ENCODE measurements around the gene MYRIP.

Gene MYRIP

DNA sequence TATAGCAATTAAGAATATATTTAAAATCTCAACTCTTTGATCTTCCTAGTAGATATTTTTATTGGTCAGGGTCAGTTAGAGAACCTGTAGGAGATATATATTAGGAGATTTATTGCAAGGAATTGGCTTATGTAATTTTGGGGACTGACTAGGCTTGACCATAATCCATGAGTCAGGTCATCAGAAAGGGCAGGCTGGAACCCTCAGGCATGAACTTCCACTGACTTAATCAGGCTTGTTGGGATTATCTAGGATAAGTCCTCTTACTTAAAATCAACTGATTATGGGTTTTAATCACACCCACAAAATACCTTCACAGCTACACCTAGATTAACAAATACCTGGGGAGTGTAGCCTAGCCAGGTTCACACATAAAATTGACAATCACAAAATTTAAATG, 156.1 kb downstream of the MYRIP start:
- TF ChIP-seq, protein P1, sequence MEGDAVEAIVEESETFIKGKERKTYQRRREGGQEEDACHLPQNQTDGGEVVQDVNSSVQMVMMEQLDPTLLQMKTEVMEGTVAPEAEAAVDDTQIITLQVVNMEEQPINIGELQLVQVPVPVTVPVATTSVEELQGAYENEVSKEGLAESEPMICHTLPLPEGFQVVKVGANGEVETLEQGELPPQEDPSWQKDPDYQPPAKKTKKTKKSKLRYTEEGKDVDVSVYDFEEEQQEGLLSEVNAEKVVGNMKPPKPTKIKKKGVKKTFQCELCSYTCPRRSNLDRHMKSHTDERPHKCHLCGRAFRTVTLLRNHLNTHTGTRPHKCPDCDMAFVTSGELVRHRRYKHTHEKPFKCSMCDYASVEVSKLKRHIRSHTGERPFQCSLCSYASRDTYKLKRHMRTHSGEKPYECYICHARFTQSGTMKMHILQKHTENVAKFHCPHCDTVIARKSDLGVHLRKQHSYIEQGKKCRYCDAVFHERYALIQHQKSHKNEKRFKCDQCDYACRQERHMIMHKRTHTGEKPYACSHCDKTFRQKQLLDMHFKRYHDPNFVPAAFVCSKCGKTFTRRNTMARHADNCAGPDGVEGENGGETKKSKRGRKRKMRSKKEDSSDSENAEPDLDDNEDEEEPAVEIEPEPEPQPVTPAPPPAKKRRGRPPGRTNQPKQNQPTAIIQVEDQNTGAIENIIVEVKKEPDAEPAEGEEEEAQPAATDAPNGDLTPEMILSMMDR (IDR thresholded peaks at IDR 0.05; ENCODE audit: insufficient read depth, low read length, poor library complexity, severe bottlenecking): no peak

DNA sequence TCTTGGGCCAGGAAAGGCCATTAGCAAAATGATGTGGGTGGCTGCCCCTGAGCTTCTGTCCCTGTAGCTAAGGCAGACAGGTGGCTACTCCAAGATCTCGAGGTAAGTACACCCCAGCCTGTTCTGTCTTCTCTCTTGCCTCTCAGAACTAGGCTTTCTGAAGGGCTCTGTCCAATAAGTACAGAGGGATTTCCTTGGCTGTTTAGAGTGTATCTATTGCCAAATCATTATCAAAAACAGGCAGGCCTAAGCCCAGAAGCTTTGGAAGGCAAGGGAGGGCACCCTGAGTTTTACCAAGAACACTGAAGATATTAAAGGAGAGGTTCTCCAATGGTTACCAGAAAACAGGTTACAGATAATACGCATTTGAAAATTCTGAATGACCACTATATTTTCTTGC, 156.6 kb downstream of the MYRIP start:
- TF ChIP-seq, protein P1 (IDR thresholded peaks at IDR 0.05; ENCODE audit: insufficient read depth, low read length, poor library complexity, severe bottlenecking): no peak
- Histone ChIP-seq H3K27me3 (replicated peaks; ENCODE audit: control insufficient read depth, insufficient read depth, low read length) (no peaks in the 10 kb centered on the region), H3K36me3 (ENCODE audit: control insufficient read depth, insufficient read depth, low read length) (no peaks in the 10 kb centered on the region), H3K4me3 (replicated peaks; ENCODE audit: low read depth, low read length) (no peak overlapping the region)
- DNase-seq (ENCODE audit: extremely low read depth, insufficient read length): no peak

More for the DNA sequence above, 156.1 kb downstream of the MYRIP start:
- Histone ChIP-seq H3K4me3 (replicated peaks; ENCODE audit: low read depth, low read length) (no peak overlapping the region), H3K36me3 (ENCODE audit: control insufficient read depth, insufficient read depth, low read length) (no peaks in the 10 kb centered on the region), H3K27me3 (replicated peaks; ENCODE audit: control insufficient read depth, insufficient read depth, low read length) (no peaks in the 10 kb centered on the region)
- no peak for DNase-seq (ENCODE audit: extremely low read depth, insufficient read length)

DNA sequence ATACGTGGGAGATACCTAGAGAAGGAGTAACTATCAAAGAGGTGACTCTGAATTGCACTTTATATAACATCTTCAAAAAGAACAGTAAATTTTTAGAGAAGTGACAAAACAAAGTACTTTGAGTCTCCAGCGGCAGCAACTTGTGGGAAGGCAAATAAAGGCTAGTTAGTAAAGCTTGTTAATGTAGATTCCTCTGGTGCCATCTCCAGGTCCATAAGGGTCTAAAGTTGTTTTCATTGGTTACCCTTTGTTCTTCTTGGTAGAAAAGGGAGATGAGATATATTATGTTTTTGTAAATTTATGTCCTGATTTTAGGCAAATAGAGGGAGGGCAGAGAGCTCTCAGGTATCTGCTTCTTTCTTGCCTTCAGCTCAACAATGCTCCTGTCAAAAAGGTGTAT, 161.6 kb downstream of the MYRIP start:
- no peak for DNase-seq (ENCODE audit: extremely low read depth, insufficient read length)
- TF ChIP-seq, protein P1 (IDR thresholded peaks at IDR 0.05; ENCODE audit: insufficient read depth, low read length, poor library complexity, severe bottlenecking): no peak
- no peaks in the 10 kb centered on the region for H3K36me3 ChIP-seq (ENCODE audit: control insufficient read depth, insufficient read depth, low read length)
- no peak overlapping the region for H3K4me3 ChIP-seq (replicated peaks; ENCODE audit: low read depth, low read length)
- H3K27me3 ChIP-seq (replicated peaks; ENCODE audit: control insufficient read depth, insufficient read depth, low read length): no peaks in the 10 kb centered on the region

DNA sequence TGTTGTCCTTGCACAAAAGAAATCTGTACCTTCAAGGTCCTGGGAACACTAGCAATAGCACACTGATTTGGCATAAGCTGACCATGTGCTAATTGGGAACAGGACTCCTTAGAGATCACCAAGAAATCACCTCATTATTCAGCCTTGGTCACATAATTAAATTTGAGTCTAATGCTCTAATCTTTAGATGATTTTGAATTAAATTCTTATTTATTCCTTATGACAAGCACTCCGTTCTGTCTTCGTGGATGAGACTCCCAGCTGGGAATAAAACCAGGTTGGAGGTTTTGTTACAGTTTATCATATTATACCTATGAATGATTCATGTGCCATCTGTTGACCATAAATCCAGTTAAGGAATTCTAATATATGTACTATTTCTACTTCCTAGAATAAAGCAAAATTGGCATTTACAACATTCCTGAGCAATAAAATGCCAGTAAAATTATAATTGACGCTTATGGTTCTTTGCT, 162.2 kb downstream of the MYRIP start:
- no peak for DNase-seq (ENCODE audit: extremely low read depth, insufficient read length)
- TF ChIP-seq, protein P1 (IDR thresholded peaks at IDR 0.05; ENCODE audit: insufficient read depth, low read length, poor library complexity, severe bottlenecking): no peak
- Histone ChIP-seq H3K27me3 (replicated peaks; ENCODE audit: control insufficient read depth, insufficient read depth, low read length) (no peaks in the 10 kb centered on the region), H3K4me3 (replicated peaks; ENCODE audit: low read depth, low read length) (no peak overlapping the region), H3K36me3 (ENCODE audit: control insufficient read depth, insufficient read depth, low read length) (no peaks in the 10 kb centered on the region)

DNA sequence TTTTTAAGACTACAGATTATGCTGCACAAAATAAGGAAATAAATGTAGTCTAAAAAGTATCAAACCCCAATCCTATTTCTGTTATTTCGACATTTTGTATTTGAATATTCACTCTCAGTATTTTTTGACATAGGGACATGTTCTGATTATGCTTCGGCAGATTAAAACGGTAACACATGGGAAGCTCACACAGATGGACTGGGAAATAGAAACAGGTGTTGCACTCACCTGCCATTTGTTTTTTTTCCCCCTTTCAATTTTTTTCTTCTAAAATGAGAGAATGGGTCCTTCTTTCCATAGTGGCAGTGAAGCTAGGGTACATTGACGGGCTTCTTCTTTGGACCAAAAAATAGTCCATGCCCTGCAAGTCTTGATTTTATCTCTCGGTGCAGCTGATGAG, 163.1 kb downstream of the MYRIP start:
- TF ChIP-seq, protein P1 (IDR thresholded peaks at IDR 0.05; ENCODE audit: insufficient read depth, low read length, poor library complexity, severe bottlenecking): no peak
- DNase-seq (ENCODE audit: extremely low read depth, insufficient read length): no peak
- no peaks in the 10 kb centered on the region for H3K27me3 ChIP-seq (replicated peaks; ENCODE audit: control insufficient read depth, insufficient read depth, low read length)
- H3K4me3 ChIP-seq (replicated peaks; ENCODE audit: low read depth, low read length): no peak overlapping the region
- H3K36me3 ChIP-seq (ENCODE audit: control insufficient read depth, insufficient read depth, low read length): no peaks in the 10 kb centered on the region

All from GM06990 (cell line).